Measurements from ENCODE around the gene PIGC. TPM values are rescaled to one million over a fixed set of nuclear protein-coding genes. Genes with fewer than 3 reads are reported as not detected.
A peak's percentile ranks its signal among the peaks of the same experiment; 100 is the strongest.

The PIGC gene
- total RNA-seq, 1 experiment from 2014 or later = 17.5 TPM

DNA sequence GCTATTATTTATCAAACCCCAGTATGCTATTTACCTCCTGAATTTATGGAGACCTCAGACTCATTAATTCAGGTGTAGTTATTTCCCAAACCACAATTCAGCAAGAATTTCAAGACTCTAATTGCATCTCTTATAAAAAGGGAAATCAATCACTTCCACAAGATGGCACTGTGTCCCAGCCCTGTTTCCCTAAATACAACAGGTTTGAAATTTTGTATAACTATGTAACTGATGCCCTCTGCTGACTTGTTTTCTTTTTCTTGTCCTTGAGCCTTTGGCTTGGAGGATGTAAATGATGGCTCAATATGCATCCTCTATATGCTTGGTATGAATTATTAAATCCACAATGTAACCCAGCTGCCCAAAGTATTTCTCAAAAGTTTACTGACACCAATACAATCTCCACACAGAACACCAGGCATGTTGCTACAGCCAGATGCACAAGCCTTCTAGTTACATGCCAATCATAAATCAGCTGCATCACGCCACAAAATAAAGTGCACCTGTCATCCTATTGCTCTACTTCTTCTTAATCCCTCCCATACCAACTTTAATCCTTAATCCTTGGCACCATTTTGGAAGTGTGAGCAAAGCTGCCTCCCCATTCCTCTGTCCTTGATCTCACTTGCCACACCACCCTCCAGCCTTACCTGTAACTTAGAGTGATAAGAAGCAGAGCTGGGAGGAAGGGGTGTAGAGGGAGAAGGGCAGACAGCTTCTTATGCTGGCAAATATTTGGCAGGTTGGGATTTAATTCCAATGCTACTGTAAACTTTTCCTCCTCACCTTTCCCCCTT, 14.3 kb downstream of the PIGC start:
- no peak for DNase-seq
- H3K27me3 Mint-ChIP-seq (ENCODE audit: low read depth) = no peaks in the 10 kb centered on the region; the same call in 1 of the 2 replicates
- no CpG with 5 or more reads among the region's 1 CpG for WGBS (ENCODE audit: extremely low coverage, insufficient read length, low lambda C conversion rate)

More for the DNA sequence above, 14.3 kb downstream of the PIGC start:
- Histone ChIP-seq H2BK12ac (ENCODE audit: insufficient read length, low read depth, low read length) (no peak overlapping the region), H3K79me1 (ENCODE audit: insufficient read depth, low read depth, low read length, poor library complexity, severe bottlenecking) (no peaks in the 10 kb centered on the region), H2BK120ac (ENCODE audit: low read depth, low read length, poor library complexity, severe bottlenecking) (no peak overlapping the region), H3K56ac (ENCODE audit: insufficient read length, low read depth, low read length) (no peak overlapping the region), H3K14ac (ENCODE audit: insufficient read depth, low read length) (no peak overlapping the region), H3K79me2 (ENCODE audit: insufficient read depth, low read length) (no peaks in the 10 kb centered on the region), H2AK5ac (ENCODE audit: insufficient read length, low read length) (no peak overlapping the region), H3K23me2 (ENCODE audit: insufficient read length, low read depth, low read length, poor library complexity, severe bottlenecking) (no peaks in the 10 kb centered on the region), H3K23ac (ENCODE audit: insufficient read length, low read depth, low read length) (no peak overlapping the region), H2BK5ac (ENCODE audit: insufficient read length, low read length) (no peak overlapping the region), H4K5ac (ENCODE audit: insufficient read length, low read depth, low read length) (no peak overlapping the region), H3K9ac (ENCODE audit: extremely low read depth, insufficient read length, low read length) (no peak overlapping the region), H2AFZ (ENCODE audit: low read length) (no peak overlapping the region), H3K4me1 (ENCODE audit: insufficient read depth, low read length) (no peaks in the 10 kb centered on the region; the same call in 1 of the 2 replicates), H3K4ac (ENCODE audit: low read depth, low read length) (no peak overlapping the region), H2BK20ac (ENCODE audit: low read depth, low read length, poor library complexity, severe bottlenecking) (no peak overlapping the region), H2BK15ac (ENCODE audit: low read depth, low read length) (no peak overlapping the region), H3K4me2 (ENCODE audit: insufficient read depth, insufficient read length, low read length) (no peak overlapping the region), H4K8ac (replicated peaks; ENCODE audit: insufficient read length, low read depth, low read length) (no peak overlapping the region), H4K91ac (ENCODE audit: insufficient read length, low read depth, low read length) (no peak overlapping the region), H3K18ac (ENCODE audit: insufficient read length, low read depth, low read length) (no peak overlapping the region), H3K27me3 (ENCODE audit: insufficient read depth, low read length) (no peaks in the 10 kb centered on the region), H3T11ph (ENCODE audit: low read length) (no peak overlapping the region), H3K27ac (ENCODE audit: insufficient read length, low read depth, low read length) (no peak overlapping the region), H3K9me3 (ENCODE audit: control insufficient read depth, low read depth, low read length) (no peaks in the 10 kb centered on the region), H4K20me1 (ENCODE audit: control insufficient read depth, insufficient read depth, insufficient read length) (no peaks in the 10 kb centered on the region)
- Mint-ChIP-seq H3K4me1 (peaks cover 16% of the 10 kb centered on the region in 2 experiments), H3K36me3 (ENCODE audit: insufficient read depth in 1 of 3, low read depth in 3 of 3) (peaks cover 0 to 6% (median 1%) of the 10 kb centered on the region in 3 experiments; a peak in 2 of 7 replicates), H3K4me3 (no peak overlapping the region; a peak in 1 of 5 replicates), H3K27ac (no peak overlapping the region), H3K9me3 (no peaks in the 10 kb centered on the region)
- TF ChIP-seq, protein P1, sequence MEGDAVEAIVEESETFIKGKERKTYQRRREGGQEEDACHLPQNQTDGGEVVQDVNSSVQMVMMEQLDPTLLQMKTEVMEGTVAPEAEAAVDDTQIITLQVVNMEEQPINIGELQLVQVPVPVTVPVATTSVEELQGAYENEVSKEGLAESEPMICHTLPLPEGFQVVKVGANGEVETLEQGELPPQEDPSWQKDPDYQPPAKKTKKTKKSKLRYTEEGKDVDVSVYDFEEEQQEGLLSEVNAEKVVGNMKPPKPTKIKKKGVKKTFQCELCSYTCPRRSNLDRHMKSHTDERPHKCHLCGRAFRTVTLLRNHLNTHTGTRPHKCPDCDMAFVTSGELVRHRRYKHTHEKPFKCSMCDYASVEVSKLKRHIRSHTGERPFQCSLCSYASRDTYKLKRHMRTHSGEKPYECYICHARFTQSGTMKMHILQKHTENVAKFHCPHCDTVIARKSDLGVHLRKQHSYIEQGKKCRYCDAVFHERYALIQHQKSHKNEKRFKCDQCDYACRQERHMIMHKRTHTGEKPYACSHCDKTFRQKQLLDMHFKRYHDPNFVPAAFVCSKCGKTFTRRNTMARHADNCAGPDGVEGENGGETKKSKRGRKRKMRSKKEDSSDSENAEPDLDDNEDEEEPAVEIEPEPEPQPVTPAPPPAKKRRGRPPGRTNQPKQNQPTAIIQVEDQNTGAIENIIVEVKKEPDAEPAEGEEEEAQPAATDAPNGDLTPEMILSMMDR (conservative IDR thresholded peaks at IDR 0.05) = peak; percentile 79

Measured in H9 (cell line).